ENCODE results near the gene TLE2.

Gene TLE2

DNA sequence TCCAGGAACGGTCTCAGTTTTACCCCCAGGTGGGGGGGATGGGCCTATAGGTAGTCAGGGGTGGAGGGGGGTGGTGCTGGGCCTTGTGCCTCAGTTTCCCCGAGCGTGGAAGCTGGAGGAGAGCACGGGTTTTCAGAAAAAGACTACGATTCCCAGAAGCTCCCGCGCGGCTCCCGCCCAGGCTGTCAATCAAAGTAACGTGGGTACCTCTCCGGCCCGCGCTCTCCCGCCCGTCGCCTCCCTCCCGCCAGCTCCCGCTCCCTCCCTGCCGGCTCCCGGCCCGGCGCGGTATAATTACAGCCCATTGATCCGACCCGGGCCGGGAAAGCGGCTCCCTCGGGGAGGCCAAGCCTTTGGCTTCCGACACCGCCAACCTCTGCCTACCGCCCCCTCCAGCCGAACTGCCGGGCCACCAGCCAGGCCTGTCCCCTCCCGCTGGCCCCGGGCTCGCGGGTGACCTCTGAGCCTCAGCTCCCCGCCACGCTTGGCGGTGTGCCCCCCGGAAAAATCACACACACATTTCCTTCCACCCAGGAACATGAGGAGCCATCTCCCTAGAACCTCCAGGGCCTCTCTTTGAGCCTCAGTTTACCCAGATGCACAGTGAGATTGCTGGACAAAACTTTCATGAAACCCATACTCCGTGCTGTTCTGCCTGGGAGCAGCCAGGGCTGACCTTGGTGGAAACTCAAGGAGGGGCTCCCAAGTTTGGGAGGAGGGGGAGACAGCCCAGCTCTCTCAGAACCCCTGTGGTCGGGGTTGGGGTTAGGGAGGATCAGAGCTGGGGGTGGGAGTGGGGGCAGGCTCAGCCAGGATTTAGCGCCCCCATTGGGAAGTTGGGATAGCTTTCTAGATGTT lies 7.3 kb upstream of the TLE2 start:
- peak; percentile 65 to 69 for DNase-seq (ENCODE audit: low read depth in 2 of 2)

DNA sequence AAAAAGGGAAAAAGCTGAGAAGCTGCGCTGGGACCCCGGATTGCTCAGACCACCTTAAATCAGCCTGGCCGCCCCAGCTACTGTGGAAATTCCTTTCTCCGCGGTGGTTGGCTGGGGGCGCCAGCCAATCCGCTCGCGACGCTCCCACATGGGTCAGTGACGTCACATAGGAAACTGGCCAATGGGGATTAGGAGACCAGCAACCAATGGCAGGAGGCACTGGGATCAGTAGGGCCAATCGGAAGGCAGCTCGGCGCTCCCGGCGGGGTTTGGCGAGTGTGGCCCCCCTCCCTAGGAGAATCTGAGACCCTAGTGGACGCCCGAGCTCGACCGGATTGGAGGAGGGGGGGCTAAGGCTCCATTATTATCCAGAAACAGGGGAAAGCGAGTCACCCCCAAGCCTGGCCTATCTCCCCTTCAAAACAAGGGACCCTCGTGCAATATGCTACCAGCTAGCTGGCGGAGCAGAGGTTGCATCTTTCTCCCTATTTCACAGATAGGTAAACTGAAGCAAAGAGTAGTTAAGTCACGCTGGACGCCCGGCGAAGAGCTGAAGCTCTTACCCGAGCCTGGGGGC lies 6.5 kb upstream of the TLE2 start:
- DNase-seq (ENCODE audit: low read depth in 2 of 2): peak; percentile 80 to 89

GRCh38 chr19:3034656-3035541 lies 5.8 kb upstream of the TLE2 start:
- no peak for DNase-seq (ENCODE audit: low read depth in 2 of 2)

DNA sequence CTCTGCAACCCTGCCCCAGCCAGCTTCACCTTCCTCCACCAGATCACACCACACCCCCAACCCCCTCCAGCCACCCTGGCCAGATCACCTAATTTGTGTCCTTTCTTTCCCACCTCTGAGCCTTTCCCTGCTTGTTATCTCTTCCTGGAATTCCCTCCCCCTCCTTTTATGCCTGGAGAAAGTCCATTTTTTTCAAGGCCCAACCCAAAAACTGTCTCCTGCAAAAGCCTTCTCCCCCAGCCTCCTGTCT lies 5.3 kb upstream of the TLE2 start:
- DNase-seq (ENCODE audit: low read depth in 2 of 2): no peak

DNA sequence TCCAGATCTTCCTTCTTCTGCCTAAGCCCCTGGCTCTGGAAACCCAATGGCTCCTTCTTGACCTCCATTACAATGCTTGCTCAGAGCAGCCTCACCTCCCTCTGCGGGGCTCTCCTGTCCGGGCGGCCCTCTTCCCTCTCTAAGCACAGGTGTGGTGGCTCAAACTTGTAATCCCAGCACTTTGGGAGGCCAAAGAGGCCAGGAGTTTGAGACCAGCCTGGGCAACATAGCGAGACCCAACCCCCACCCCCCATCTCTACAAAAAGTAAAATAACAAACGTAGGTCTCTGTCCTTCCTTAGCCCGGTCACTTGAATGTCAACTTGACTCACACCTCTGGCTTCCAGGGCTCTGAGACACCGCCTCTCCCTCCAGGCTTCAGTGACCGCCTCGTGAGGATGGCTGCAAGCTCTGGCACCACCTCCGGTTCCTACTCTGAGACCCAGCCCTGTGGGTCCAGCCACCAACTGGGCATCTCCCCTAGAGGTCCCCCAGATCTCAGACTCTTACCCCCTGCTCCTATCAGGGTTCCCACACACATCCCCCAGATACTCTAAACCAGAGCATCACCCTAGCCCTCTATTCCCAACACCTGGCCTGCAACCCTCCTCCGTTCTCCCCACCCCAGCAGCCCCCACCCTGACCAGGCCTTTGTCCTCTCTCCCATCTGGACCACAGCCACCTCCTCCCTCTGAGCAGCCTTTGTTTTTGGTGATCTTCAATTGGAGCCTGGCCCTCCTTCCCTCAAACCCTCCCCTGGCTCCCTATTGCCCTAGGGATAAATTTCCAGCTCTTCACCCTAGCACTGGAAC lies 4.7 kb upstream of the TLE2 start:
- no peak for DNase-seq (ENCODE audit: low read depth in 2 of 2)

DNA sequence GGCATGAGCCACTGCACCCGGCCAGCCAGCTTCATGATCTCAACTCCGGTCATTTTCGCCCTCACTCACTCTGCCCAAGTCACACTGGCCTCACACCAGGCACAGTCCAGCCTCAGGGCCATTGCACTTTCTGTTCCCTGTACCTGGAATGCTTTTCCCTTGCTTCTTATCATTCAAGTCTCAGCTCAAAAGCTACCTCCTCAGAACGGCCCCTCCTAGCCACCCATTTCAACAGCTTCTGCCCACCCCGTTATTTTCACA lies 2.5 kb upstream of the TLE2 start:
- DNase-seq (ENCODE audit: low read depth in 2 of 2): no peak

- DNase-seq (ENCODE audit: low read depth in 2 of 2): no peak
Measured at GRCh38 chr19:3028305-3029064, 595 bp downstream of the TLE2 start.

- no peak for DNase-seq (ENCODE audit: low read depth in 2 of 2)
Measured at GRCh38 chr19:3027981-3028304, 1.1 kb downstream of the TLE2 start.

GRCh38 chr19:3027292-3027691 lies 1.8 kb downstream of the TLE2 start:
- no peak for DNase-seq (ENCODE audit: low read depth in 2 of 2)

- DNase-seq (ENCODE audit: low read depth in 2 of 2): no peak
Measured at GRCh38 chr19:3026768-3027167, 2.3 kb downstream of the TLE2 start.

- DNase-seq (ENCODE audit: low read depth in 2 of 2): no peak
Measured at GRCh38 chr19:3025549-3025886, 3.6 kb downstream of the TLE2 start.

- DNase-seq (ENCODE audit: low read depth in 2 of 2): no peak
Measured at GRCh38 chr19:3024870-3025548, 4.1 kb downstream of the TLE2 start.

GRCh38 chr19:3024509-3024869 lies 4.6 kb downstream of the TLE2 start:
- no peak for DNase-seq (ENCODE audit: low read depth in 2 of 2)

DNA sequence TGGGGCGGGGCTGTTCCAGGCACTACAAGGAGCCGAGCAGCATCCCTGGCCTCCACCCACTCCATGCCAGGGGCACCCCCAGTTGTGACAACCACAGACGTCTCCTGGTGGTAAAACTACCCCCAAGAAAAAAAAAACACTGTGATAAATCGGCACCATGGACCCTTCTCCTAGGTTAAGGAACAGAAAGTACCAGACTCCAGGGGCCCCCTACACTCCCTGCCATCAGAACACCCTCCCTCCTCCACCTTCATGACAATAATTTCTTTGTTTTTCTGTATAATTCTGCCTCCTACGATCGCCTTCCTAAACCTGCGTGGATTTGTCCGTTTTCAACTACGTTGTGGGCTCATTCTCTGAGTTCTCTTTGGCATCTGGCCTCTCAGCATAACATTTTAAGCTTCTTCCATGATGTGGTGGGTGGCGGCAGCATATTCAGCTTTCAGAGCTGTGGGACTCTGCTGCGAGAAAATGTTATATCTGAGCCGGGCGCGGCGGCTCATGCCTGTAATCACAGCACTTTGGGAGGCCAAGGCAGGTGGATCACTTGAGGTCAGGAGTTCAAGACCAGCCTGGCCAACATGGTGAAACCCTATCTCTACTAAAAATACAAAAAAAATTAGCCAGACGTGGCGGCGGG lies 8.6 kb downstream of the TLE2 start:
- DNase-seq (ENCODE audit: low read depth in 2 of 2): no peak

DNA sequence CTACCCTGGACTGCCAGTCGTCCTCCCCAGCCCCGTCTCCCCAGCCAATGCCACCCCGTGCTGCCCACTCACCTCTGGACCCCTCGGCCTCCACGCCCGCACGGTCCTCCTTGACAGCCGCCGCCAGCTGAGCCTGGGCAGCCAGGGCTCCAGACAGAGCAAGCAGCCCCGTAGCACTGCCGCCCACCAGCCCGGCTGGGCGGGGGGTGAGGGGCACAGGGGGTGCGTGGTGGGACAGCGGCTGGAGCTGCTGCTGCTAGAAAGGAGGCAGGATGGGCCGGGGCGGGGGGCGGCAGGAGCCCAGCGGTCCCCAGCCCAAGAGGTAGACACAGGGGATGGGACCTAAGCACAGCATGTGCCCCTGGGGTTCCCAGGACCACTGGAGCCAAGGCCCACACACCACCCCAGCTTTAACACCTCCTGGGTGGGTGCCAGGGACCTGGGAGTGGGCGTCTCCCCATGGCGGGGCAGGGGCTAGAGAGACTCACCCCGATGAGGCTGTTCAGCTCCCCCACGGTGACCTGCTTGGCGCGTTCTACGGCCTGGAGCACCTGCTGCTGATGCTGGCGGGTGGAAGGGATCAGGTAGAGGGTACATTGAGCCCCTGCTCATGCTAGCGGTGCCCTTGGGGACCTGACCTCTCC lies 9.7 kb downstream of the TLE2 start:
- DNase-seq (ENCODE audit: low read depth in 2 of 2): no peak

- no peak for DNase-seq (ENCODE audit: low read depth in 2 of 2)
Measured at GRCh38 chr19:3017923-3018322, 11.2 kb downstream of the TLE2 start.

DNA sequence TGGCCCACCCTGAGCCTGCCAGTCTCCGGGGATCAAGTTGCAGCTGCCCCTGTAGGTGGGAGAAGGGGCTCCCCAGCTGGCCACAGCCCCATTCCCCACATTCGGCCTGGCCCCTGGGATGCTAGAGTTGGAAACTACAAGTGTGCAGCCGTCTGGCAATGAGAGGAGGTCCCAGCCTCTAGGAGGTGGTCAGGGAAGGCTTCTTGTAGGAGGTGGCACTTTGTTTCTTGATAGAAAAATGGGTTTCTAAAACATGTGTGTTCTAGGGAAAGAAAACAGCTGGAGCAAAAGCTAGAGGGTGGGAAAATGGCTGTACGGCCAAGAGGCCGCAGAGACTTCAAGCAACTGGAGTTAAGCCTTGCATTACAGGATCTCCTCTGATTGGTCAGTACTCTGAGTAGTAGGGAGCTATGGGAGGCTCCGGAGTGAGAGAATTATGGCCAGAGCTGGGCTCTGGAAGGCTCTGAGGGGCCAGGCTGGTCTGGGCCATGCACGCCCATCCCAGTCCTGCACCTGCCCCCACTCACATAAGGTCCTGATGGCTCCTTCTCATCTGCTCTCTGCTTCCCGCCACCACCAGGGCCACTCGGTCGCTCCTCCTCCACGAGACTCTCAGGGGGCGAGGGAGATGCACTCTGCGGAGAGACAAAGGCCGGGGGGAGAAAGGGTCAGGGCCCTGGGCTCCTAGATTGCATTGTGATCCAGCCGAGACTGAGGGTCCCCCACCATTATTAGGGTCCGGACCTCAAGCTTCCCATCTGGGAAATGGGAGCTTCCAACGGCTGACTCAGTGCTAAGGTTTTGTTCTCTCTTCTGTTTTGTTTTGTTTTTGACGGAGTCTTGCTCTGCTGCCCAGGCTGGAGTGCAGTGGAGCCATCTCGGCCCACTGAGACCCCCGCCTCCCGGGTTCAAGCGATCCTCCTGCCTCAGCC lies 13.7 kb downstream of the TLE2 start:
- no peak for DNase-seq (ENCODE audit: low read depth in 2 of 2)

DNA sequence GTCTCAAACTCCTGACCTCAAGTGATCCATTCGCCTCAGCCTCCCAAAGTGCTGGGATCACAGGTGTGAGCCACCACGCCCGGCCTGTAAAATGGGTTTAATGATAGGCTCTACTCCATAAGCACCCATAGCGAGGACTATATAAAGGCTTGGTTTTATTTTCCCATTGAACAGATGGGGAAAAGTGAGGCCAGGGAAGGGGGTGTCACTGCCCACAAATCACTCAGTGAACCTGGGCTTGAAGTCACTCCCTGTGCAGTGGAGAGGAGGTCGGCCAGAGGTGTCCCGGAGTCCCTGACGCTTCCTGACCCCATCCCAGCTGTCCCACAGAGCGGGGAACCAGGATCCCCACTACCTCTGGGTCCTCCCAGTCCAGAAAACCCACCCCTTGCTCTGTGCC lies 14.9 kb downstream of the TLE2 start:
- no peak for DNase-seq (ENCODE audit: low read depth in 2 of 2)

DNA sequence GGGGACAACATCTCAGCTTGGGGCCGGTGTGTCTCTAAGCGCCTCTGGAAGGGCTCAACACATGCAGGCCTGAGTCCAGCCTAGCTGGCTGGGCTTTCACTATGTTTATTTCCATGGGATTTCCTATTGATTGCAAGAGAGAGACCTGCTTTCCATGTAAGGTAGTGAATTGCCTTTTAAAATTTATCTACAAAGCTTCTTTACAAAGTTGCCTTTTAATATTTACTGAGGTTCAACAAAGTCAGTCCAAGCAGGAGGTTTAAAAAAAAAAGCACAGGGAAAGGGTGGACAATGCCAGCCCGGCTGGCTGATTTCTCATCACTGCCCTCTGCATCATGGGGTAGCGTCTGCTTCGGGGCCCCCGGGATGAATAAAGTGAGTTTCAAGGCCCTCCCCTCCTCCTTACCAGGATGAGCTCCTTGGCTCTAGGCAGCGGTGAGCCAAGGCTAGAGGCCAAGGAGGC lies 15.8 kb downstream of the TLE2 start:
- no peak for DNase-seq (ENCODE audit: low read depth in 2 of 2)
